HCT116 (cell line): Measurements from ENCODE around the gene OBSL1. TPM values are rescaled to one million over a fixed set of nuclear protein-coding genes. Genes with fewer than 3 reads are reported as not detected.

Experiments
- ATAC-seq: fragments of 200-7000 bp; cut with Tn5 transposase; 2 replicates; pipeline ENCODE4 v1.9.1; 2020; ENCODE audit warnings: mild to moderate bottlenecking, moderate library complexity
- BruUV-seq: library from RNA; stranded (reverse); fragments of 400-500 nt; replicated peaks from 2 replicates; lab custom pipeline; 2021; lab: Mats Ljungman, UMichigan
- CTCF ChIA-PET: fragments of 300-600 bp; sonication (Branson Sonifier 250); formaldehyde crosslinking; loops from one replicate; lab custom pipeline; 2021; ENCODE audit warnings: antibody characterized with exemption; lab: Charles Lee
- POLR2A ChIA-PET: fragments of 300-600, 350-600 bp; sonication (Branson Sonifier 250); formaldehyde crosslinking; loops from one replicate; lab custom pipeline; 2021; ENCODE audit warnings: antibody characterized with exemption; lab: Charles Lee
- RAD21 ChIA-PET, 2 experiments: fragments of 300-600 bp; sonication (Branson Sonifier 250); formaldehyde crosslinking; loops; one replicate each; lab custom pipeline; 2023; ENCODE audit warnings: low total read pairs in 2 of 2; ENCODE audit not compliant: uncharacterized antibody in 2 of 2, unreplicated experiment in 2 of 2, low non-redundant PET in 1 of 2; lab: Charles Lee
- DNase-seq: peaks from one replicate; pipeline ENCODE4 v3.0.0-alpha.2; 2010; ENCODE audit warnings: low read depth, low spot score
- H2AFZ ChIP-seq: fragments of 200-600 bp; shearing (Covaris generic), sonication (generic); 2 replicates; pipeline ENCODE4 v1.6.1; 2017; ENCODE audit warnings: low read depth, mixed run types, mixed read lengths, antibody characterized with exemption, low read length; ENCODE audit not compliant: poor library complexity, severe bottlenecking
- H3K27ac ChIP-seq: 2 replicates; pipeline ENCODE4 v1.5.1; 2012; ENCODE audit warnings: low read depth, low read length
- H3K27me3 ChIP-seq: fragments of 200-600 bp; sonication (generic); 2 replicates; pipeline ENCODE4 v1.6.1; 2016; ENCODE audit warnings: mixed run types, low read length, mixed read lengths; ENCODE audit not compliant: insufficient read depth
- H3K36me3 ChIP-seq, 2 experiments: fragments of 200-500 bp in 1 of 2; fragments of 200-600 bp in 1 of 2; sonication (Bioruptor generic) in 1 of 2; sonication (generic) in 1 of 2; 2 replicates each; pipeline versions ENCODE4 v1.5.1 to v1.6.1; 2014 to 2016; ENCODE audit warnings: low read length in 2 of 2, inconsistent platforms in 1 of 2, mixed read lengths in 1 of 2, mixed run types in 1 of 2; ENCODE audit not compliant: insufficient read depth in 2 of 2, control insufficient read depth in 1 of 2
- H3K4me1 ChIP-seq, 2 experiments: fragments of 200-600 bp in 1 of 2; sonication (generic) in 1 of 2; 2 replicates each; pipeline versions ENCODE4 v1.5.1 to v1.6.1; 2012 to 2017; ENCODE audit warnings: low read length in 2 of 2, inconsistent platforms in 1 of 2, mild to moderate bottlenecking in 1 of 2, mixed read lengths in 1 of 2, mixed run types in 1 of 2, moderate library complexity in 1 of 2; ENCODE audit not compliant: insufficient read depth in 2 of 2, control insufficient read depth in 1 of 2
- H3K4me2 ChIP-seq: fragments of 200-600 bp; sonication (generic); 2 replicates; pipeline ENCODE4 v1.6.1; 2017; ENCODE audit warnings: mixed run types, low read length, mixed read lengths
- H3K4me3 ChIP-seq, 2 experiments: fragments of 200-600 bp in 1 of 2; sonication (generic) in 1 of 2; replicated peaks in 1 of 2; 2 replicates each; pipeline ENCODE4 v1.5.1; 2011 to 2016; ENCODE audit warnings: low read length in 2 of 2, control low read depth in 1 of 2, low read depth in 1 of 2, mild to moderate bottlenecking in 1 of 2, mixed read lengths in 1 of 2, mixed run types in 1 of 2
- H3K79me2 ChIP-seq: fragments of 200-600 bp; sonication (generic); 2 replicates; pipeline ENCODE4 v1.6.1; 2017; ENCODE audit warnings: mild to moderate bottlenecking, mixed run types, low read length, moderate library complexity, mixed read lengths; ENCODE audit not compliant: insufficient read depth
- H3K9ac ChIP-seq: fragments of 200-600 bp; sonication (generic); 2 replicates; pipeline ENCODE4 v1.6.1; 2016; ENCODE audit warnings: low read length, mixed read lengths
- H3K9me2 ChIP-seq: fragments of 200-600 bp; sonication (generic), shearing (Covaris generic); 2 replicates; pipeline ENCODE4 v1.6.1; 2017; ENCODE audit warnings: mixed run types, mild to moderate bottlenecking, moderate library complexity; ENCODE audit not compliant: insufficient read depth
- H3K9me3 ChIP-seq, 2 experiments: fragments of 200-500 bp in 1 of 2; fragments of 200-600 bp in 1 of 2; sonication (Bioruptor generic) in 1 of 2; sonication (generic) in 1 of 2; 2 replicates each; pipeline ENCODE4 v1.6.1; 2014 to 2017; ENCODE audit warnings: low read length in 2 of 2, mixed read lengths in 2 of 2, inconsistent platforms in 1 of 2, low read depth in 1 of 2, mild to moderate bottlenecking in 1 of 2, mixed run types in 1 of 2, moderate library complexity in 1 of 2; ENCODE audit not compliant: control insufficient read depth in 1 of 2, insufficient read depth in 1 of 2
- H4K20me1 ChIP-seq: fragments of 200-600 bp; sonication (generic), shearing (Covaris generic); 2 replicates; pipeline ENCODE4 v1.6.1; 2017; ENCODE audit warnings: mixed run types, mild to moderate bottlenecking, moderate library complexity; ENCODE audit not compliant: insufficient read depth
- CEBPB ChIP-seq: IDR thresholded peaks from 2 replicates; pipeline ENCODE4 v1.6.1; 2012; ENCODE audit warnings: low read depth
- ELF1 ChIP-seq: IDR thresholded peaks from 2 replicates; pipeline ENCODE4 v1.6.1; 2012; ENCODE audit warnings: low read depth, borderline replicate concordance
- EZH2 ChIP-seq: fragments of 200-600 bp; sonication (generic); IDR thresholded peaks from 2 replicates; pipeline ENCODE4 v1.6.1; 2017; ENCODE audit warnings: antibody characterized with exemption, mixed run types
- RAD21 ChIP-seq: IDR thresholded peaks from 2 replicates; pipeline ENCODE4 v1.6.1; 2012; ENCODE audit warnings: low read depth, mild to moderate bottlenecking
- YY1 ChIP-seq: IDR thresholded peaks from 2 replicates; pipeline ENCODE4 v1.6.1; 2011; ENCODE audit warnings: low read length, low read depth, moderate library complexity, mild to moderate bottlenecking; ENCODE audit not compliant: insufficient replicate concordance; ENCODE audit errors: extremely low read depth
- intact Hi-C: fragments of 100-400 bp; cut with micrococcal nuclease; formaldehyde crosslinking; loops from 2 replicates; pipeline ENCODE4 v1.10.0; 2022
- total RNA-seq: library from RNA; stranded (reverse); gene quantifications from one replicate; pipeline ENCODE4 v1.2.1, GENCODE V29; 2021; ENCODE audit not compliant: unreplicated experiment
- TF ChIP-seq, protein P1 (sequence below): IDR thresholded peaks from 2 replicates; pipeline ENCODE4 v1.6.1; 2012; ENCODE audit warnings: low read depth
- TF ChIP-seq, protein P2 (sequence below), 3 experiments: fragments of 200-600 bp in 1 of 3; sonication (generic) in 1 of 3; IDR thresholded peaks in 2 of 3; conservative IDR thresholded peaks in 1 of 3; 2 replicates each; pipeline ENCODE4 v1.5.1; 2012 to 2017; ENCODE audit warnings: low read depth in 2 of 3, low read length in 2 of 3, antibody characterized with exemption in 1 of 3, borderline replicate concordance in 1 of 3, control low read depth in 1 of 3, mild to moderate bottlenecking in 1 of 3, mixed read lengths in 1 of 3, mixed run types in 1 of 3, moderate library complexity in 1 of 3; ENCODE audit not compliant: insufficient read depth in 1 of 3

Gene OBSL1
- total RNA-seq, 1 experiment from 2014 or later: 45.2 TPM

DNA sequence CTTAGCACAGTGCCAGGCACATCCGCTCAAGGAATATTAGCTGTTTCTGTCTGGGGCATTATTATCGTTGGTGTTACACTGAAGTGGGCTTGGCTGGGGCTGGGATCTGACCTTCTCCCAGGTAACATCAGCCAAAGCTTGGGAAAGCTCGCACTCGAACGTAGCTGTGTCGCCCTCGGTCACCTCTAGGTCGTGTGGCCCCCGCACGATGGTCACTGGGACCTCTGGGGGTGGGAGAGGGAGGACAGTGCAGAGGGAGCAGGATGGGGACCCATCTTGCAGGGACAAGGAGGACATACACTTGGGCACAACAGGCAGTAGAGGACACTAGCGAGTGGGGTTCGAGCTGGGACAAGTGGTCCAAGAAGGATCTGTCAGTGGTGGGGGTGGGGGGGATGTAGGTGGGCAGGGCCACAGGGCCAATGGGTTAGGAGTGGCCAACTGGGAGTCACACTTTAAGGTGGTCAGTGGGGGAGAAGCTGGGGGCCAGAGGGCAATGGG is 17.8 kb downstream of the OBSL1 start (continued):
- TF ChIP-seq, protein P1, sequence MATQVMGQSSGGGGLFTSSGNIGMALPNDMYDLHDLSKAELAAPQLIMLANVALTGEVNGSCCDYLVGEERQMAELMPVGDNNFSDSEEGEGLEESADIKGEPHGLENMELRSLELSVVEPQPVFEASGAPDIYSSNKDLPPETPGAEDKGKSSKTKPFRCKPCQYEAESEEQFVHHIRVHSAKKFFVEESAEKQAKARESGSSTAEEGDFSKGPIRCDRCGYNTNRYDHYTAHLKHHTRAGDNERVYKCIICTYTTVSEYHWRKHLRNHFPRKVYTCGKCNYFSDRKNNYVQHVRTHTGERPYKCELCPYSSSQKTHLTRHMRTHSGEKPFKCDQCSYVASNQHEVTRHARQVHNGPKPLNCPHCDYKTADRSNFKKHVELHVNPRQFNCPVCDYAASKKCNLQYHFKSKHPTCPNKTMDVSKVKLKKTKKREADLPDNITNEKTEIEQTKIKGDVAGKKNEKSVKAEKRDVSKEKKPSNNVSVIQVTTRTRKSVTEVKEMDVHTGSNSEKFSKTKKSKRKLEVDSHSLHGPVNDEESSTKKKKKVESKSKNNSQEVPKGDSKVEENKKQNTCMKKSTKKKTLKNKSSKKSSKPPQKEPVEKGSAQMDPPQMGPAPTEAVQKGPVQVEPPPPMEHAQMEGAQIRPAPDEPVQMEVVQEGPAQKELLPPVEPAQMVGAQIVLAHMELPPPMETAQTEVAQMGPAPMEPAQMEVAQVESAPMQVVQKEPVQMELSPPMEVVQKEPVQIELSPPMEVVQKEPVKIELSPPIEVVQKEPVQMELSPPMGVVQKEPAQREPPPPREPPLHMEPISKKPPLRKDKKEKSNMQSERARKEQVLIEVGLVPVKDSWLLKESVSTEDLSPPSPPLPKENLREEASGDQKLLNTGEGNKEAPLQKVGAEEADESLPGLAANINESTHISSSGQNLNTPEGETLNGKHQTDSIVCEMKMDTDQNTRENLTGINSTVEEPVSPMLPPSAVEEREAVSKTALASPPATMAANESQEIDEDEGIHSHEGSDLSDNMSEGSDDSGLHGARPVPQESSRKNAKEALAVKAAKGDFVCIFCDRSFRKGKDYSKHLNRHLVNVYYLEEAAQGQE: no peak
- TF ChIP-seq YY1: no peak
- TF ChIP-seq, all 23 proteins: peak for 0

DNA sequence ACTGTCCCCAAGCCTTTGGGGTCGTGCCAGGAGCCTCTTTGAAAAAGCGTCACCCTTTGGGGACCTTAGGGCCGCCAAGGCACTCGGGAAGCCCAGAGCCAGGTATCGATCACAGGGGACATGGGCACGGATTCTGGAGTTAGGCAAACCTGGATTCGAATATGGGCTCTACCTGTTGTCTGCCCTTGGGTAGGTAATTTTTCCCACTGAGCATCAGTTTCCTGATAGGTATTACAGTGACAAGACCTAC is 18.2 kb downstream of the OBSL1 start:
- TF ChIP-seq, protein P2, sequence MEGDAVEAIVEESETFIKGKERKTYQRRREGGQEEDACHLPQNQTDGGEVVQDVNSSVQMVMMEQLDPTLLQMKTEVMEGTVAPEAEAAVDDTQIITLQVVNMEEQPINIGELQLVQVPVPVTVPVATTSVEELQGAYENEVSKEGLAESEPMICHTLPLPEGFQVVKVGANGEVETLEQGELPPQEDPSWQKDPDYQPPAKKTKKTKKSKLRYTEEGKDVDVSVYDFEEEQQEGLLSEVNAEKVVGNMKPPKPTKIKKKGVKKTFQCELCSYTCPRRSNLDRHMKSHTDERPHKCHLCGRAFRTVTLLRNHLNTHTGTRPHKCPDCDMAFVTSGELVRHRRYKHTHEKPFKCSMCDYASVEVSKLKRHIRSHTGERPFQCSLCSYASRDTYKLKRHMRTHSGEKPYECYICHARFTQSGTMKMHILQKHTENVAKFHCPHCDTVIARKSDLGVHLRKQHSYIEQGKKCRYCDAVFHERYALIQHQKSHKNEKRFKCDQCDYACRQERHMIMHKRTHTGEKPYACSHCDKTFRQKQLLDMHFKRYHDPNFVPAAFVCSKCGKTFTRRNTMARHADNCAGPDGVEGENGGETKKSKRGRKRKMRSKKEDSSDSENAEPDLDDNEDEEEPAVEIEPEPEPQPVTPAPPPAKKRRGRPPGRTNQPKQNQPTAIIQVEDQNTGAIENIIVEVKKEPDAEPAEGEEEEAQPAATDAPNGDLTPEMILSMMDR (IDR thresholded peaks at IDR 0.05 in 2 of 3, conservative IDR thresholded peaks at IDR 0.05 in 1 of 3; ENCODE audit: borderline replicate concordance in 1 of 3, insufficient read depth in 1 of 3, low read depth in 2 of 3, low read length in 2 of 3): no peak
- no peak for TF ChIP-seq CEBPB
- no peak for TF ChIP-seq EZH2
- TF ChIP-seq ELF1: no peak
- TF ChIP-seq RAD21: no peak
- TF ChIP-seq, protein P1: no peak
- H3K4me1 ChIP-seq: peaks cover 3 to 19% of the 10 kb centered on the region in 2 experiments; a peak in 3 of 4 replicates
- no peaks in the 10 kb centered on the region for H3K9me2 ChIP-seq
- ChIA-PET CTCF (interaction anchor here (2.7 kb wide), 1 partner anchor 7 kb away, joined by 16 read pairs; no protein-coding TSS in a partner anchor), RAD21 (no interaction called here), POLR2A (no interaction called here)
- H3K36me3 ChIP-seq: peaks cover 0 to 6% of the 10 kb centered on the region in 2 experiments; a peak in 1 of 4 replicates
- H3K4me2 ChIP-seq: peak overlapping the region; percentile 95; the same call in 1 of the 2 replicates
- H3K27me3 ChIP-seq: no peaks in the 10 kb centered on the region
- BruUV-seq: no TSS peak
- no peaks in the 10 kb centered on the region for H4K20me1 ChIP-seq
- H3K4me3 ChIP-seq: no peak overlapping the region
- no peak overlapping the region for H2AFZ ChIP-seq
- no peak overlapping the region for H3K27ac ChIP-seq
- no peak for DNase-seq
- ATAC-seq: no peak
- peaks cover 18% of the 10 kb centered on the region; the same call in 1 of the 2 replicates for H3K79me2 ChIP-seq
- H3K9ac ChIP-seq: no peak overlapping the region
- intact Hi-C loops: no loop called here
- no peaks in the 10 kb centered on the region for H3K9me3 ChIP-seq
